Measurements from ENCODE around the gene ANKRD44. TPM values are rescaled to one million over a fixed set of nuclear protein-coding genes. Genes with fewer than 3 reads are reported as not detected.

Gene ANKRD44
- total RNA-seq, 1 experiment from 2014 or later, result 7.8 TPM

GRCh38 chr2:197229509-197230443, 80.8 kb downstream of the ANKRD44 start:
- intact Hi-C loops (cut with micrococcal nuclease; ENCODE audit: unreplicated experiment), result no loop called here
- Histone ChIP-seq H3K4me3 (ENCODE audit: low read depth in 2 of 2, low read length in 2 of 2) (no peak overlapping the region), H3K27me3 (ENCODE audit: control insufficient read depth, insufficient read depth, low read length) (no peaks in the 10 kb centered on the region), H3K36me3 (ENCODE audit: control insufficient read depth, insufficient read depth, low read length) (no peaks in the 10 kb centered on the region), H3K4me1 (ENCODE audit: control insufficient read depth, insufficient read depth, low read length) (no peaks in the 10 kb centered on the region; the same call in 1 of the 2 replicates), H3K9me3 (ENCODE audit: control insufficient read depth, insufficient read depth, low read depth, low read length) (no peaks in the 10 kb centered on the region), H3K27ac (ENCODE audit: low read length) (no peak overlapping the region)
- BruUV-seq (replicated peaks), result no TSS peak
- no peak for DNase-seq (ENCODE audit: low read depth, low spot score)
- no peak for TF ChIP-seq REST (IDR thresholded peaks at IDR 0.05; ENCODE audit: insufficient read depth in 1 of 2, low read depth in 2 of 2, low read length in 1 of 2)
- TF ChIP-seq SIN3A (IDR thresholded peaks at IDR 0.05; ENCODE audit: borderline replicate concordance, insufficient read depth, low read depth, low read length), result no peak
- TF ChIP-seq CTCF (IDR thresholded peaks at IDR 0.05), result no peak
- TF ChIP-seq TCF7L2 (IDR thresholded peaks at IDR 0.05; ENCODE audit: low read depth, low read length), result no peak
- no peak for TF ChIP-seq POLR2AphosphoS5 (IDR thresholded peaks at IDR 0.05; ENCODE audit: low read depth, low read length)
- ChIA-PET CTCF (no interaction called here), POLR2A (interaction anchor here (0.5 to 0.6 kb wide), 2 partner anchors 152 to 384 kb away, joined by 5 to 10 read pairs; no protein-coding TSS in a partner anchor)
- no peak for ATAC-seq
- in situ Hi-C loops (cut with HindIII; ENCODE audit: low pct_unique_long_range_greater_than_20kb, low sequenced_read_pairs), result no loop called here

- Histone ChIP-seq H3K27me3 (ENCODE audit: control insufficient read depth, insufficient read depth, low read length) (no peaks in the 10 kb centered on the region), H3K27ac (ENCODE audit: low read length) (no peak overlapping the region), H3K36me3 (ENCODE audit: control insufficient read depth, insufficient read depth, low read length) (no peaks in the 10 kb centered on the region), H3K4me1 (ENCODE audit: control insufficient read depth, insufficient read depth, low read length) (no peaks in the 10 kb centered on the region), H3K4me3 (ENCODE audit: low read depth in 2 of 2, low read length in 2 of 2) (no peak overlapping the region), H3K9me3 (ENCODE audit: control insufficient read depth, insufficient read depth, low read depth, low read length) (no peaks in the 10 kb centered on the region)
- no peak for ATAC-seq
- no peak for TF ChIP-seq TCF7L2 (IDR thresholded peaks at IDR 0.05; ENCODE audit: low read depth, low read length)
- TF ChIP-seq SIN3A (IDR thresholded peaks at IDR 0.05; ENCODE audit: borderline replicate concordance, insufficient read depth, low read depth, low read length), result no peak
- TF ChIP-seq CTCF (IDR thresholded peaks at IDR 0.05), result no peak
- ChIA-PET CTCF (no interaction called here), POLR2A (no interaction called here)
- DNase-seq (ENCODE audit: low read depth, low spot score), result no peak
- intact Hi-C loops (cut with micrococcal nuclease; ENCODE audit: unreplicated experiment), result no loop called here
- BruUV-seq (replicated peaks), result no TSS peak
- in situ Hi-C loops (cut with HindIII; ENCODE audit: low pct_unique_long_range_greater_than_20kb, low sequenced_read_pairs), result no loop called here
Measured at GRCh38 chr2:197223451-197223850, 87.1 kb downstream of the ANKRD44 start.
